ENCODE results near the gene ZW10. TPM values are rescaled to one million over a fixed set of nuclear protein-coding genes. Genes with fewer than 3 reads are reported as not detected.

Gene ZW10
- total RNA-seq, 1 experiment from 2014 or later, result 19.3 TPM

DNA sequence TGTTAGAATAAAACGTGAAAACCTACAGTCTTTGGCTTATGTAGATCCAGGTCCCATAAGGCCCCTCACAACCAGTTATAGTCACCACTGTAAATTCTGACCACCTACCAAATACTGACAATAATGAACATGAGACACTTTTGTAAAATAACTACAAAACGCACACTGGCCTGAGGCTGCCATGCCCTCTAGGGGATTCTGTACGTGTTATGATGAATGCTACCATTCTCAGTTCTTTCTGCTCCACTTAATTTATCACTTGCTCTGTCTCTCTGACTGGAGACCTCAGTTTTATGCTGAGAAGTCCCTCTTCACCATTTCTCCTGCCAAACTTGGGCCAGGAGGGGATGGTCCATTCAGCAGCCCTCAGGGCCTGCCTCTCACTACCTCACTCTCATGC lies 48.7 kb downstream of the ZW10 start:
- Histone ChIP-seq H3F3A (ENCODE audit: insufficient read depth, low read depth) (no peaks in the 10 kb centered on the region), H3K9me2 (ENCODE audit: insufficient read depth) (no peaks in the 10 kb centered on the region), H3K4me3 (no peak overlapping the region), H3K79me2 (ENCODE audit: low read depth) (no peaks in the 10 kb centered on the region), H2AFZ (no peak overlapping the region), H3K9me3 (ENCODE audit: insufficient read depth, low read depth) (no peaks in the 10 kb centered on the region), H3K4me2 (no peak overlapping the region), H4K20me1 (ENCODE audit: insufficient read depth) (no peaks in the 10 kb centered on the region), H3K36me3 (ENCODE audit: low read depth) (no peaks in the 10 kb centered on the region), H3K27ac (no peak overlapping the region), H3K4me1 (replicated peaks; ENCODE audit: insufficient read depth) (no peaks in the 10 kb centered on the region), H3K27me3 (ENCODE audit: insufficient read depth, low read depth) (no peaks in the 10 kb centered on the region)
- no TSS peak for BruUV-seq (replicated peaks)
- DNase-seq, result no peak
- intact Hi-C loops (cut with micrococcal nuclease; ENCODE audit: unreplicated experiment), result no loop called here
- POLR2A ChIA-PET (ENCODE audit: unreplicated experiment), result no interaction called here
- CTCF ChIA-PET, result no interaction called here
- TF ChIP-seq EZH2 (IDR thresholded peaks at IDR 0.05; ENCODE audit: low read depth), result no peak
- no peak for TF ChIP-seq CTCF (conservative IDR thresholded peaks at IDR 0.05)

DNA sequence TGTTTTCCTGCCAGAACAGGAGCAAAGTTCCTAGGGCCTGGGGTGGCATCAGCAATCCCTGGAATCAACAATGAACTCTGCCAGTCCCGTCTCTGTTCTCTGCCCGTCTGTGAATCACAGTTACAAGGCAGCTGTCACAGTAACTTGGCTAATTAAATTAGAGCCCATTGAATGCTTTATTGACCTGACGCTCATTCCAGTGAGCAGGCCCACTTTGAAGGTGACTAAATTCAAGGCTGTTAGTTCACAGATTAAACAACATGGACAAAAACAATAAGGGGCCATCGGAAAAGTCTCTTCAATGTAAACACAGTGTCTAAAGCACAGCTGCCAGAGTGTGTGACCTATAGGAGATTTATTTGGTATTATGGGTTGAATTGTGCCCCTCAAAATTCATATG lies 49.7 kb downstream of the ZW10 start:
- H3K27ac ChIP-seq, result no peak overlapping the region
- POLR2A ChIA-PET (ENCODE audit: unreplicated experiment), result no interaction called here
- intact Hi-C loops (cut with micrococcal nuclease; ENCODE audit: unreplicated experiment), result no loop called here

GRCh38 chr11:113722934-113723333 lies 50.6 kb downstream of the ZW10 start:
- Histone ChIP-seq H3K4me1 (replicated peaks; ENCODE audit: insufficient read depth) (no peaks in the 10 kb centered on the region), H3F3A (ENCODE audit: insufficient read depth, low read depth) (no peaks in the 10 kb centered on the region), H4K20me1 (ENCODE audit: insufficient read depth) (no peaks in the 10 kb centered on the region), H3K27me3 (ENCODE audit: insufficient read depth, low read depth) (no peaks in the 10 kb centered on the region), H3K36me3 (ENCODE audit: low read depth) (no peaks in the 10 kb centered on the region), H3K9me3 (ENCODE audit: insufficient read depth, low read depth) (no peaks in the 10 kb centered on the region), H3K9me2 (ENCODE audit: insufficient read depth) (no peaks in the 10 kb centered on the region), H3K79me2 (ENCODE audit: low read depth) (no peaks in the 10 kb centered on the region), H3K4me3 (no peak overlapping the region), H3K4me2 (no peak overlapping the region), H2AFZ (no peak overlapping the region), H3K27ac (no peak overlapping the region)
- CTCF ChIA-PET, result no interaction called here
- intact Hi-C loops (cut with micrococcal nuclease; ENCODE audit: unreplicated experiment), result no loop called here
- POLR2A ChIA-PET (ENCODE audit: unreplicated experiment), result no interaction called here
- no peak for DNase-seq
- no TSS peak for BruUV-seq (replicated peaks)
- TF ChIP-seq CTCF (conservative IDR thresholded peaks at IDR 0.05) (no peak), EZH2 (IDR thresholded peaks at IDR 0.05; ENCODE audit: low read depth) (no peak)

More for the DNA sequence above, 49.7 kb downstream of the ZW10 start:
- Histone ChIP-seq H3K9me3 (ENCODE audit: insufficient read depth, low read depth) (no peaks in the 10 kb centered on the region), H3K4me2 (no peak overlapping the region), H3K79me2 (ENCODE audit: low read depth) (no peaks in the 10 kb centered on the region), H2AFZ (no peak overlapping the region), H3K9me2 (ENCODE audit: insufficient read depth) (no peaks in the 10 kb centered on the region), H3K4me1 (replicated peaks; ENCODE audit: insufficient read depth) (no peaks in the 10 kb centered on the region), H3K36me3 (ENCODE audit: low read depth) (no peaks in the 10 kb centered on the region), H3K4me3 (no peak overlapping the region), H3F3A (ENCODE audit: insufficient read depth, low read depth) (no peaks in the 10 kb centered on the region), H4K20me1 (ENCODE audit: insufficient read depth) (no peaks in the 10 kb centered on the region), H3K27me3 (ENCODE audit: insufficient read depth, low read depth) (no peaks in the 10 kb centered on the region)
- CTCF ChIA-PET, result no interaction called here
- no TSS peak for BruUV-seq (replicated peaks)
- TF ChIP-seq CTCF (conservative IDR thresholded peaks at IDR 0.05), result no peak
- TF ChIP-seq EZH2 (IDR thresholded peaks at IDR 0.05; ENCODE audit: low read depth), result no peak
- no peak for DNase-seq

All from PC-9 (cell line).